ENCODE data around the gene DPEP2. TPM values are rescaled to one million over a fixed set of nuclear protein-coding genes. Genes with fewer than 3 reads are reported as not detected.

The DPEP2 gene
- total and polyA plus RNA-seq, 2 of the 13 experiments (the other 11 are each of a cell fraction or from before 2014, with no cell fraction given), result 0.18 TPM; not detected in 1

DNA sequence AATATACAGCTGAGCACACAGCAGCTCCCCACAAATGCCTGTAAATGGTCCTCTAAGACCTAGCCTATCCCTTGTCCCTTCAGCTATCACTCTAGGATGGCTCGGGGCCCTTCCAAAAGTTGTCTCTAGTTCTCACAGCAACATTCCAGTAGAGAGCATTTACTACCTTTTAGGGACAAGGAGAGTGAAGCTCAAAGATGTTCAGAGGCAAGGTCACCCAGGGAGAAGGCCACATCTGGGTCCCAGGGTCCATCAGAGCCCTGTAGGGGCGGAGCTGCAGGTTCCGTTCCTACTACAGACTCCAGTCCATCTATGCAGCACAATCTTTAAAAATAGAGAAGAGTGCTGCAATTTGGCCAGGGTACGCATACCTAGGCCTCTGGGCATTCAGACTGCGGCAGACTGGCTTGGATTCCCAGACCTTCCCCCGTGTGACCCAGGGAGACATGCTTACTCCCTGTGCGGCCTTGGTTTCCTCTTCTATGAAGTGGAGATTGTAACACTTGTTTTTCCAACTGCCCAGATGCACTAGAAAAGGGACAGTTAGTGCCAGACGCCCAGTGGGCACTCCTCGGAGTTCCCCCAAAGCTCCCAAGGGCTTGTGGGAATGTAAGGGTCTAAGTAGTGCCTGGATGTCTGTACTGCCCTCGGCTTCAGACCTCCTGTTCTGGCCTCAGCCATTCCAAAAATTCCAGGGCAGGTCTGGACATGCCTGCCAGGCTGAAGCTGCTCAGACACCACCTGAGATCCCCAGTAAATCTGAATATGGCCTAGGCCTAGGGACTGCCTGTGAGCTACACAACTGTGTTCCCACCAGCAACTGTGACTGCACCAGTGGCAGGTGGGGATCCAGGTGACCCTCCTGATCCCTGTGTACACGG is 33.4 kb downstream of the DPEP2 start (continued):
- TF ChIP-seq ARNTL (CRISPR knock-in tag; IDR thresholded peaks at IDR 0.05), result 0 out of 2 replicates have a peak, but pooled peaks have one; percentile 32
- TF ChIP-seq ZBTB40 (IDR thresholded peaks at IDR 0.05), result no peak
- TF ChIP-seq ZBTB40 (CRISPR knock-in tag; IDR thresholded peaks at IDR 0.05), result no peak; the same call in 1 of the 2 replicates
- peak; percentile 72; the same call in 1 of the 2 replicates for TF ChIP-seq NFIB (CRISPR knock-in tag; IDR thresholded peaks at IDR 0.05; ENCODE audit: borderline replicate concordance)
- TF ChIP-seq ZNF558 (CRISPR knock-in tag; IDR thresholded peaks at IDR 0.05; ENCODE audit: borderline replicate concordance), result no peak
- TF ChIP-seq TSC22D2 (CRISPR knock-in tag; IDR thresholded peaks at IDR 0.05; ENCODE audit: borderline replicate concordance), result no peak
- TF ChIP-seq, protein P1, sequence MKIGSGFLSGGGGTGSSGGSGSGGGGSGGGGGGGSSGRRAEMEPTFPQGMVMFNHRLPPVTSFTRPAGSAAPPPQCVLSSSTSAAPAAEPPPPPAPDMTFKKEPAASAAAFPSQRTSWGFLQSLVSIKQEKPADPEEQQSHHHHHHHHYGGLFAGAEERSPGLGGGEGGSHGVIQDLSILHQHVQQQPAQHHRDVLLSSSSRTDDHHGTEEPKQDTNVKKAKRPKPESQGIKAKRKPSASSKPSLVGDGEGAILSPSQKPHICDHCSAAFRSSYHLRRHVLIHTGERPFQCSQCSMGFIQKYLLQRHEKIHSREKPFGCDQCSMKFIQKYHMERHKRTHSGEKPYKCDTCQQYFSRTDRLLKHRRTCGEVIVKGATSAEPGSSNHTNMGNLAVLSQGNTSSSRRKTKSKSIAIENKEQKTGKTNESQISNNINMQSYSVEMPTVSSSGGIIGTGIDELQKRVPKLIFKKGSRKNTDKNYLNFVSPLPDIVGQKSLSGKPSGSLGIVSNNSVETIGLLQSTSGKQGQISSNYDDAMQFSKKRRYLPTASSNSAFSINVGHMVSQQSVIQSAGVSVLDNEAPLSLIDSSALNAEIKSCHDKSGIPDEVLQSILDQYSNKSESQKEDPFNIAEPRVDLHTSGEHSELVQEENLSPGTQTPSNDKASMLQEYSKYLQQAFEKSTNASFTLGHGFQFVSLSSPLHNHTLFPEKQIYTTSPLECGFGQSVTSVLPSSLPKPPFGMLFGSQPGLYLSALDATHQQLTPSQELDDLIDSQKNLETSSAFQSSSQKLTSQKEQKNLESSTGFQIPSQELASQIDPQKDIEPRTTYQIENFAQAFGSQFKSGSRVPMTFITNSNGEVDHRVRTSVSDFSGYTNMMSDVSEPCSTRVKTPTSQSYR (CRISPR knock-in tag; IDR thresholded peaks at IDR 0.05; ENCODE audit: borderline replicate concordance), result no peak
- TF ChIP-seq ZNF547 (CRISPR knock-in tag; IDR thresholded peaks at IDR 0.05), result 0 out of 2 replicates have a peak, but pooled peaks have one; percentile 2
- 0 out of 2 replicates have a peak, but pooled peaks have one; percentile 85 for TF ChIP-seq CC2D1A (CRISPR knock-in tag; IDR thresholded peaks at IDR 0.05)
- no peak for TF ChIP-seq CHD4 (IDR thresholded peaks at IDR 0.05; ENCODE audit: borderline replicate concordance, low read length)
- no peak for TF ChIP-seq DBP (CRISPR knock-in tag; IDR thresholded peaks at IDR 0.05; ENCODE audit: not compliant biosample characterization)
- TF ChIP-seq YY1 (IDR thresholded peaks at IDR 0.05; ENCODE audit: insufficient read depth, insufficient replicate concordance, low read depth, low read length), result no peak
- peak; percentile 50 for TF ChIP-seq TEAD3 (CRISPR knock-in tag; optimal IDR thresholded peaks at IDR 0.05; ENCODE audit: borderline replicate concordance)
- no peak for TF ChIP-seq IKZF1 (IDR thresholded peaks at IDR 0.05)
- no peak for TF ChIP-seq ZNF576 (CRISPR knock-in tag; IDR thresholded peaks at IDR 0.05)

All from HepG2 (cell line).